Neural cell (in vitro differentiated cells): ENCODE results near the gene RGS5.

Source experiments
- EP300 ChIP-seq: fragments of 450-650 bp; conservative IDR thresholded peaks from 2 replicates; pipeline ENCODE4 v1.6.1; 2014; ENCODE audit warnings: antibody characterized with exemption, mild to moderate bottlenecking, moderate library complexity; ENCODE audit not compliant: poor library complexity, severe bottlenecking
- TF ChIP-seq, protein P1 (sequence below): fragments of 450-650 bp; IDR thresholded peaks from 2 replicates; pipeline ENCODE4 v1.5.1; 2014; ENCODE audit warnings: antibody characterized with exemption, mild to moderate bottlenecking, moderate library complexity; ENCODE audit not compliant: poor library complexity, severe bottlenecking
- TF ChIP-seq, protein P2 (sequence below): IDR thresholded peaks from 2 replicates; pipeline ENCODE4 v1.6.1; 2012; ENCODE audit warnings: borderline replicate concordance

DNA sequence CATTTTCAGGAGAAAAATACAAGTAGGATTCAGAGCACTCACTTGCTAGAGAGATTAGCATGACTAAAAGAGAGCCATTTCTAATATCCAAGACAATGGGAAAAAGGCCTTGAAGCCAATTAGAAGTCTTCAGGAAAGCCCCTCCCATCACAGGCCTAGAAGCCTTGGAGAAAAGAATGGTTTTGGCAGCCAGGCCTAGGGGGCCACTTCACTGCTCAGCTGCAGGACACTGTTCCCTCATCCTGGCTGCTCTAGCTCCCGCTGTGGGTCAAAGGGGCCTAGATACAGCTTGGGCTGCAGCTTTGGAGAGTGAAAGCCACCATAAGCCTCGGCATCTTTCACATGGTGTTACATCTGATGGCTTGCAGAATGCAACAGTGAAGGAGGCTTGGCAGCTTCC is 70.7 kb downstream of the RGS5 start:
- TF ChIP-seq, protein P1, sequence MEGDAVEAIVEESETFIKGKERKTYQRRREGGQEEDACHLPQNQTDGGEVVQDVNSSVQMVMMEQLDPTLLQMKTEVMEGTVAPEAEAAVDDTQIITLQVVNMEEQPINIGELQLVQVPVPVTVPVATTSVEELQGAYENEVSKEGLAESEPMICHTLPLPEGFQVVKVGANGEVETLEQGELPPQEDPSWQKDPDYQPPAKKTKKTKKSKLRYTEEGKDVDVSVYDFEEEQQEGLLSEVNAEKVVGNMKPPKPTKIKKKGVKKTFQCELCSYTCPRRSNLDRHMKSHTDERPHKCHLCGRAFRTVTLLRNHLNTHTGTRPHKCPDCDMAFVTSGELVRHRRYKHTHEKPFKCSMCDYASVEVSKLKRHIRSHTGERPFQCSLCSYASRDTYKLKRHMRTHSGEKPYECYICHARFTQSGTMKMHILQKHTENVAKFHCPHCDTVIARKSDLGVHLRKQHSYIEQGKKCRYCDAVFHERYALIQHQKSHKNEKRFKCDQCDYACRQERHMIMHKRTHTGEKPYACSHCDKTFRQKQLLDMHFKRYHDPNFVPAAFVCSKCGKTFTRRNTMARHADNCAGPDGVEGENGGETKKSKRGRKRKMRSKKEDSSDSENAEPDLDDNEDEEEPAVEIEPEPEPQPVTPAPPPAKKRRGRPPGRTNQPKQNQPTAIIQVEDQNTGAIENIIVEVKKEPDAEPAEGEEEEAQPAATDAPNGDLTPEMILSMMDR: no peak
- TF ChIP-seq, protein P2, sequence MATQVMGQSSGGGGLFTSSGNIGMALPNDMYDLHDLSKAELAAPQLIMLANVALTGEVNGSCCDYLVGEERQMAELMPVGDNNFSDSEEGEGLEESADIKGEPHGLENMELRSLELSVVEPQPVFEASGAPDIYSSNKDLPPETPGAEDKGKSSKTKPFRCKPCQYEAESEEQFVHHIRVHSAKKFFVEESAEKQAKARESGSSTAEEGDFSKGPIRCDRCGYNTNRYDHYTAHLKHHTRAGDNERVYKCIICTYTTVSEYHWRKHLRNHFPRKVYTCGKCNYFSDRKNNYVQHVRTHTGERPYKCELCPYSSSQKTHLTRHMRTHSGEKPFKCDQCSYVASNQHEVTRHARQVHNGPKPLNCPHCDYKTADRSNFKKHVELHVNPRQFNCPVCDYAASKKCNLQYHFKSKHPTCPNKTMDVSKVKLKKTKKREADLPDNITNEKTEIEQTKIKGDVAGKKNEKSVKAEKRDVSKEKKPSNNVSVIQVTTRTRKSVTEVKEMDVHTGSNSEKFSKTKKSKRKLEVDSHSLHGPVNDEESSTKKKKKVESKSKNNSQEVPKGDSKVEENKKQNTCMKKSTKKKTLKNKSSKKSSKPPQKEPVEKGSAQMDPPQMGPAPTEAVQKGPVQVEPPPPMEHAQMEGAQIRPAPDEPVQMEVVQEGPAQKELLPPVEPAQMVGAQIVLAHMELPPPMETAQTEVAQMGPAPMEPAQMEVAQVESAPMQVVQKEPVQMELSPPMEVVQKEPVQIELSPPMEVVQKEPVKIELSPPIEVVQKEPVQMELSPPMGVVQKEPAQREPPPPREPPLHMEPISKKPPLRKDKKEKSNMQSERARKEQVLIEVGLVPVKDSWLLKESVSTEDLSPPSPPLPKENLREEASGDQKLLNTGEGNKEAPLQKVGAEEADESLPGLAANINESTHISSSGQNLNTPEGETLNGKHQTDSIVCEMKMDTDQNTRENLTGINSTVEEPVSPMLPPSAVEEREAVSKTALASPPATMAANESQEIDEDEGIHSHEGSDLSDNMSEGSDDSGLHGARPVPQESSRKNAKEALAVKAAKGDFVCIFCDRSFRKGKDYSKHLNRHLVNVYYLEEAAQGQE: no peak
- TF ChIP-seq EP300: no peak
